Measurements from ENCODE around the gene SLC25A21.

Gene SLC25A21

DNA sequence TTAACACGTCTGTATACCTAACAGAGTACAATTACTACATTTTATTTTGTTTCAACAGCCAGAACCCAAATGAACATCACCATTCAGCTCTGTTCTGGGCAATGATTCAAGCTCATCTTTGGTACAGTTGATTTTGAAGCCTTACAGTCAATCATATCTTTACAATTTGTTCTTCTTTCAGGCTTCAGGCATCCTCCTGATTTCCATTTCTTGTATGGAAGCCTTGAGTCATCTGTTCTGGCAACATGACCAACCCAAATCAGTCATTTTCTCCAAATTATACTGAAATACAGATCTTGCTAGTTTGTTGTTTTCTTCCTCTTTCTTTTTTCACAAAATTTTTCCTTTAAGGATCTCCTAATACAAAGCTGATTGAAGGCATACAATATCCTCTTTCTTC is 430.5 kb downstream of the SLC25A21 start:
- Histone ChIP-seq H3K4me2 (ENCODE audit: low read length) (no peak overlapping the region), H3K4me1 (ENCODE audit: control insufficient read depth, insufficient read depth, low read length) (no peaks in the 10 kb centered on the region), H3K9me3 (replicated peaks; ENCODE audit: low read length) (no peaks in the 10 kb centered on the region), H3K36me3 (ENCODE audit: insufficient read depth, low read length) (no peaks in the 10 kb centered on the region), H3K27me3 (ENCODE audit: control insufficient read depth, insufficient read depth, low read length) (peaks cover 19% of the 10 kb centered on the region), H3K4me3 (ENCODE audit: low read length) (no peak overlapping the region), H3K9ac (ENCODE audit: low read depth, low read length) (no peak overlapping the region)

DNA sequence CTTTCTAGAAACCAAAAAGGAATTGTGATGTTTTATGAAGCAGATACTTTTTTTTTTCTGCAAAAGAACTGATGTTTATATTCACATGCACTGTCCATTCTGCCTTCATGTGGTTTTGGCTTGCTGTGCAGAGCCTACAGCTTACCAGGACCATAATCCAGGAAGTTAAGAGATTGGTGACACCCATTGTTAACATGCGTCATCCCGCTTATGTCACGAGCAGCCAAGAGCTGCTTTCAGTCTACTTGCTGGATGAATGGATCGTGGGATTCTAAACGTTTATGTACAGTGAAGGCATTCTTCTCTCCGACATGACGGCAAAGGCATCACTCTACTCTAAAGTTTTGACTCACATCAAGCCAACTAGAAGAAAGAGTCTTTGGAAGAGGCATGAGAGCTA is 434.1 kb downstream of the SLC25A21 start:
- H3K27me3 ChIP-seq (ENCODE audit: control insufficient read depth, insufficient read depth, low read length) = peaks cover 23% of the 10 kb centered on the region
- no peak overlapping the region for H3K4me3 ChIP-seq (ENCODE audit: low read length)
- no peak overlapping the region for H3K9ac ChIP-seq (ENCODE audit: low read depth, low read length)
- H3K4me2 ChIP-seq (ENCODE audit: low read length) = no peak overlapping the region
- H3K36me3 ChIP-seq (ENCODE audit: insufficient read depth, low read length) = no peaks in the 10 kb centered on the region
- H3K9me3 ChIP-seq (replicated peaks; ENCODE audit: low read length) = no peaks in the 10 kb centered on the region
- no peaks in the 10 kb centered on the region for H3K4me1 ChIP-seq (ENCODE audit: control insufficient read depth, insufficient read depth, low read length)

DNA sequence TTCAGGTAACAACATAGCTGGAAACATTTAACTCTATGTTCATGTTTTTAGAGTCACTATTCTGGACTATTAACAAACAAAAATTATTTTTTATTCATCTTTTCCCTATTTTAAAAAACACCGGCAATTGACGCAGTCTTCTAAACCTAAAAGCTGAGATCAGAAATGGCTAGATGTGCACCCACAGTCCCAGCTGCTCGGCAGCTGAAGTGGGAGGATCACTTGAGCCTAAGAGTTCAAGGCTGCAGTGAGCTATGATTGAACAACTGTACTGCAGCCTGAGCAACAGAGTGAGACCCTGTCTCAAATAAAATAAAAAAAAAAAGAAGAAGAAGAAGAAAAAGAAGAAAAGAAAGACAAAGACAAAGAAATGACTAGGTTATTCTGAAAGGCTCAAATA is 446.3 kb downstream of the SLC25A21 start:
- no peak overlapping the region for H3K4me3 ChIP-seq (ENCODE audit: low read length)
- H3K36me3 ChIP-seq (ENCODE audit: insufficient read depth, low read length) = no peaks in the 10 kb centered on the region
- H3K9ac ChIP-seq (ENCODE audit: low read depth, low read length) = no peak overlapping the region
- H3K9me3 ChIP-seq (replicated peaks; ENCODE audit: low read length) = no peaks in the 10 kb centered on the region
- H3K27me3 ChIP-seq (ENCODE audit: control insufficient read depth, insufficient read depth, low read length) = peaks cover 15% of the 10 kb centered on the region
- H3K4me2 ChIP-seq (ENCODE audit: low read length) = no peak overlapping the region
- no peaks in the 10 kb centered on the region for H3K4me1 ChIP-seq (ENCODE audit: control insufficient read depth, insufficient read depth, low read length)

DNA sequence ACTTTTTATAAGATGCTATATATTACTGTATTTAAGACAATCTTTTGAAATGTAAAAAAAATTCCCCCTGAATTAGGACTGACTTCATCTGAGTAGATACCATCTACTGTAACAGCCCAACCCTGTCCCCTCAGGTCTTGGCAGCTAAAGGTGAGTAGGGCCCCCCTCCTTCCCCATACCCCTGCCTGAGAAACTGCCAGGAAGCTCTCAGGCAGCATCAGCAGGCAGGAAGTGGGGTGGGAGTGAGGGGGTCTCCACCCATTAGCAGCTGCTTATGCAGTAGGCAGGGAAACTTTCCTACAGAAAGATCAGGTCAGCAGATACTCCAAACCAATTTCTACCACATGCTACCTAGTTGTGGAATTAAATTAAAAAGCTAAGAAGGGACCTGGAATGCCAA is 448.2 kb downstream of the SLC25A21 start:
- Histone ChIP-seq H3K9me3 (replicated peaks; ENCODE audit: low read length) (no peaks in the 10 kb centered on the region), H3K4me3 (ENCODE audit: low read length) (no peak overlapping the region), H3K4me2 (ENCODE audit: low read length) (no peak overlapping the region), H3K27me3 (ENCODE audit: control insufficient read depth, insufficient read depth, low read length) (peaks cover 18% of the 10 kb centered on the region), H3K36me3 (ENCODE audit: insufficient read depth, low read length) (no peaks in the 10 kb centered on the region), H3K4me1 (ENCODE audit: control insufficient read depth, insufficient read depth, low read length) (no peaks in the 10 kb centered on the region), H3K9ac (ENCODE audit: low read depth, low read length) (no peak overlapping the region)

DNA sequence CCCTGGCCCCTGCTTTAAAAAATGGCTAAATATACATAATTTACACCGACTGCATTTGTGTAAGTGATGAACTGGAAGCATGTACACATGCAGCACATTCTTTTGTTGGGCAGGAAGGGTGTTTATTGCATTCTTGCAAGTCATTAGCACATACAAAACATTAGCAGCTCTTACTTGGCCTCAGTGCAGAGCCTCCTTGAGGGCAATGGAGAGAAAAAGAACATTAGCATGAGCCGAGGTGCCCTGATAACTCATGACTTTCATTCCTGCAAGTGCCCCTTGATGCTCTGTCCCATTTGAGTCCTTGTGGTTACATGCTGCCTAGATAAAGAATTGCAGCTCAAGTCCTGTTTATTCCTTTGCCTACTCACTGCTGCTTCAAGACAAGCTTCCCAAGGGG is 448.9 kb downstream of the SLC25A21 start:
- no peaks in the 10 kb centered on the region for H3K9me3 ChIP-seq (replicated peaks; ENCODE audit: low read length)
- H3K9ac ChIP-seq (ENCODE audit: low read depth, low read length) = no peak overlapping the region
- no peak overlapping the region for H3K4me3 ChIP-seq (ENCODE audit: low read length)
- no peak overlapping the region for H3K4me2 ChIP-seq (ENCODE audit: low read length)
- H3K36me3 ChIP-seq (ENCODE audit: insufficient read depth, low read length) = no peaks in the 10 kb centered on the region
- H3K27me3 ChIP-seq (ENCODE audit: control insufficient read depth, insufficient read depth, low read length) = peaks cover 17% of the 10 kb centered on the region
- H3K4me1 ChIP-seq (ENCODE audit: control insufficient read depth, insufficient read depth, low read length) = no peaks in the 10 kb centered on the region

DNA sequence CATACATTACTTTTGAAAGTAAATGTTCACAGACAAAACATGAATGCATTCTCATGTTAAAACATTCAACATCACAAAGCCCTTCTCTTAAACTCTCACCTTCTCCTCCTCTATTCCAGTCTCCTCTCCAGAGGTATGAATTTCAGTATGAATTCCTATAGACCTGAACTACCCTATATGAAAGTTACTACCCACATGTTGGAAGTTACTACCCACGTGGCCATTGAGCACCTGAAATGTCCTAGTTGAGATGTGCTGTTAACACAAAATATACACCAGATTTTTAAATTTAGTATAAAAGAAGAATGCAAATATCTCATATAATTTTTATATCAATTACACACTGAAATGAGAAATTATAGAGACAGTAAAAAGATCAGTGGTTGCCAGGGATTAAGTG is 450.5 kb downstream of the SLC25A21 start:
- Histone ChIP-seq H3K36me3 (ENCODE audit: insufficient read depth, low read length) (no peaks in the 10 kb centered on the region), H3K9ac (ENCODE audit: low read depth, low read length) (no peak overlapping the region), H3K27me3 (ENCODE audit: control insufficient read depth, insufficient read depth, low read length) (peaks cover 8% of the 10 kb centered on the region), H3K4me3 (ENCODE audit: low read length) (no peak overlapping the region), H3K4me2 (ENCODE audit: low read length) (no peak overlapping the region), H3K9me3 (replicated peaks; ENCODE audit: low read length) (no peaks in the 10 kb centered on the region), H3K4me1 (ENCODE audit: control insufficient read depth, insufficient read depth, low read length) (no peaks in the 10 kb centered on the region)

DNA sequence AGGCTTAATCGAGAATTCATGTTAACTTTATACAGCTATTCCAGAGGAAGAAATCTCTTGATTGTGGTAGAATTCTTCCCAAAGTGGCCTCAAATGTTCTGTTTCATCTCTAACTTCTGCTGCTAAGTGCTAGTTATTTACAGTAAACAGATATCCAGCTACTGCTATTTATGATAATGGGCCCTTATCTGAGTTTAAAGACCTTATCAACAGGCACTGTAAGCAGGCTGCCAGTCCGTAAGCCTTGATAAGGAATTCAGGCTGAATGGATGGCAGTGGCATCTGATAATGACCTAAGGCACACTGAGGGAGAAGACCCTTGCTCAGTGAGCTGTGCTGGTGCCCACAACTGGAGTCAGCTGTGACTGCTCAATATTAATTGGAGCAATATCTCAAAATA is 451.7 kb downstream of the SLC25A21 start:
- Histone ChIP-seq H3K9ac (ENCODE audit: low read depth, low read length) (no peak overlapping the region), H3K9me3 (replicated peaks; ENCODE audit: low read length) (no peaks in the 10 kb centered on the region), H3K4me1 (ENCODE audit: control insufficient read depth, insufficient read depth, low read length) (no peaks in the 10 kb centered on the region), H3K4me3 (ENCODE audit: low read length) (no peak overlapping the region), H3K4me2 (ENCODE audit: low read length) (no peak overlapping the region), H3K36me3 (ENCODE audit: insufficient read depth, low read length) (no peaks in the 10 kb centered on the region), H3K27me3 (ENCODE audit: control insufficient read depth, insufficient read depth, low read length) (peaks cover 7% of the 10 kb centered on the region)

DNA sequence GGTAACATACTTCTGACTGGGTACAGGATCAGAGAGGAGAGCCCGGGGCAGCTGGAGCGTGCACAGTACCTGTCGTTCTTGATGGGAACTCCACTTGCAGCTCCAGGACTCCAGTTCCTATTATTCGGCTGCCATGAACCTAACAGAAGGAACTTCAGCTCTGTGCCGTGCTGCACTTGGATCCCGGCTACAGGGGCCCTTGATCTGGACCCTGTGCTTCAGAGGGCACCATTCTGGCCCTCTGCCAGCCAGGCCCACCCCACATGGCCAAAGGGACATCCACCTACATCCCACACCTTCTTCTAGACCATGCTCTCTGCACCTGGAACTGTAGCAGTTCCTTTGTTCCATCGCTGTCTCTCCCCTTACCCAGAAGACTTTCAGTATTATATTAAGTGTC is 452.6 kb downstream of the SLC25A21 start:
- no peaks in the 10 kb centered on the region for H3K9me3 ChIP-seq (replicated peaks; ENCODE audit: low read length)
- H3K4me2 ChIP-seq (ENCODE audit: low read length) = no peak overlapping the region
- no peak overlapping the region for H3K9ac ChIP-seq (ENCODE audit: low read depth, low read length)
- no peak overlapping the region for H3K4me3 ChIP-seq (ENCODE audit: low read length)
- peaks cover 7% of the 10 kb centered on the region for H3K27me3 ChIP-seq (ENCODE audit: control insufficient read depth, insufficient read depth, low read length)
- no peaks in the 10 kb centered on the region for H3K36me3 ChIP-seq (ENCODE audit: insufficient read depth, low read length)
- H3K4me1 ChIP-seq (ENCODE audit: control insufficient read depth, insufficient read depth, low read length) = no peaks in the 10 kb centered on the region

DNA sequence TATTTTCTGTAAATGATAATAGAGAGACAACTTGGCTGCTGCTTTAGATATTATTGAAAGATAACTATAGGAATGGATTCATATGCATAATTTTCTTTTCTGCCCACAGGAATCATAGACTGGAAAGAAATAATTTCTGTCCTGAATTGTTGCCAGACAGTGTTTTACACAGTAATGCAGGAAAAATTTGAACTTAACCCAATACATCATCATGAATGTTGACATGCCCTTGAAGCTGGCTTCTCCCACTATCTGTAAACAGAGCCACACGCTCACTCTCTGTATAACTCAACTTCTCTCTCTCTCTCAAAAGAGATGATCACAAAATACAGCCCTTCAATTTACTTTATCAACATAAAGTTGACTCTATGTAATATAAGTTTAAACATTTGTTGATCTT is 454.2 kb downstream of the SLC25A21 start:
- Histone ChIP-seq H3K4me1 (ENCODE audit: control insufficient read depth, insufficient read depth, low read length) (no peaks in the 10 kb centered on the region), H3K4me2 (ENCODE audit: low read length) (no peak overlapping the region), H3K36me3 (ENCODE audit: insufficient read depth, low read length) (no peaks in the 10 kb centered on the region), H3K27me3 (ENCODE audit: control insufficient read depth, insufficient read depth, low read length) (peaks cover 13% of the 10 kb centered on the region), H3K4me3 (ENCODE audit: low read length) (no peak overlapping the region), H3K9me3 (replicated peaks; ENCODE audit: low read length) (no peaks in the 10 kb centered on the region), H3K9ac (ENCODE audit: low read depth, low read length) (no peak overlapping the region)

DNA sequence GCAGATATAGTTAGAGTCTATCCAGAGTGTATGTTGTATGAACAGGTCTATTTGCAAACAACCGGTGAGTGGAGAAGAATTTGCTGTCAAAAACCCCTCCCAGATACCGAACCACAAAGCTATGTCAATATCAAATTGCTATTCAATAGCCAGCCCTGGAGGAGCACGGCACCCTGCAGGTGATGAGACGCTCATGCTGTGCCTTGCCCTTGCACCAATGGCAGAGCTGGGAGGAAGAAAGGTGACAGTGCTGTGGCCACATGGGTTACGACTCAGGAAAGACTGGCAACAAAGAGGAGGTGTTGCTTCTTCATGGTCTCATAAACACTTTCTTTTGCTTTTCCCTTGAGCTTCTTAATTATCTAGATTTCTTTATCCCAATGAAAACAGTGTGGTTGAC is 455.0 kb downstream of the SLC25A21 start:
- Histone ChIP-seq H3K4me1 (ENCODE audit: control insufficient read depth, insufficient read depth, low read length) (no peaks in the 10 kb centered on the region), H3K4me2 (ENCODE audit: low read length) (no peak overlapping the region), H3K36me3 (ENCODE audit: insufficient read depth, low read length) (no peaks in the 10 kb centered on the region), H3K9me3 (replicated peaks; ENCODE audit: low read length) (no peaks in the 10 kb centered on the region), H3K9ac (ENCODE audit: low read depth, low read length) (no peak overlapping the region), H3K27me3 (ENCODE audit: control insufficient read depth, insufficient read depth, low read length) (peaks cover 15% of the 10 kb centered on the region), H3K4me3 (ENCODE audit: low read length) (no peak overlapping the region)

DNA sequence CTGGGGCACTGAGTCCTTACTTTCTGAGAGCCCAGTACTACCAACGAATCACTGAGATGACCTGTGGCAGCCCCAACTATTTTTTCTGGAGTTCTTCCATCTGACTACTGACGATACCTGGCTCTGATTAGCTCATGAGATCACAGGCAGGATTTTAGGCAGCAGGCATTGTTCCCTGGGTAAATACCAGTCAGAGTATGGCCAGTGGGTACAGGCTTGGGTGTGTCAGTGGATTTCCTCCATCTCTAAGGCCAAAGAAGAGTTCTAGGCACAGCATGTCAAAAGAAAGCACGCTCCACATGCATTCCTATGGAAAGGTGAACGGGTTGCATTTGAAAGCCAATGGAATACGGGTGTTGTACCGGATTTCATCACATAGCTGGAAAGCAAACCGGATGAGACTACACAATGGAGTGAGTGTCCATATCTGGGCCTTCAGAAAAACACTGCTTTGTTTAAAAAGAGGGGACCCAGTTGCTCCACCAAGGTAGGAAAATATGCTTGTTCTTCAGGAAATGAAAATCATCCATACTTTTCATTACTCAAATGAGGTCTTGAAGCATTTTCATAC is 455.7 kb downstream of the SLC25A21 start:
- no peaks in the 10 kb centered on the region for H3K4me1 ChIP-seq (ENCODE audit: control insufficient read depth, insufficient read depth, low read length)
- no peak overlapping the region for H3K9ac ChIP-seq (ENCODE audit: low read depth, low read length)
- no peaks in the 10 kb centered on the region for H3K9me3 ChIP-seq (replicated peaks; ENCODE audit: low read length)
- peaks cover 22% of the 10 kb centered on the region for H3K27me3 ChIP-seq (ENCODE audit: control insufficient read depth, insufficient read depth, low read length)
- no peak overlapping the region for H3K4me3 ChIP-seq (ENCODE audit: low read length)
- H3K4me2 ChIP-seq (ENCODE audit: low read length) = no peak overlapping the region
- H3K36me3 ChIP-seq (ENCODE audit: insufficient read depth, low read length) = no peaks in the 10 kb centered on the region

DNA sequence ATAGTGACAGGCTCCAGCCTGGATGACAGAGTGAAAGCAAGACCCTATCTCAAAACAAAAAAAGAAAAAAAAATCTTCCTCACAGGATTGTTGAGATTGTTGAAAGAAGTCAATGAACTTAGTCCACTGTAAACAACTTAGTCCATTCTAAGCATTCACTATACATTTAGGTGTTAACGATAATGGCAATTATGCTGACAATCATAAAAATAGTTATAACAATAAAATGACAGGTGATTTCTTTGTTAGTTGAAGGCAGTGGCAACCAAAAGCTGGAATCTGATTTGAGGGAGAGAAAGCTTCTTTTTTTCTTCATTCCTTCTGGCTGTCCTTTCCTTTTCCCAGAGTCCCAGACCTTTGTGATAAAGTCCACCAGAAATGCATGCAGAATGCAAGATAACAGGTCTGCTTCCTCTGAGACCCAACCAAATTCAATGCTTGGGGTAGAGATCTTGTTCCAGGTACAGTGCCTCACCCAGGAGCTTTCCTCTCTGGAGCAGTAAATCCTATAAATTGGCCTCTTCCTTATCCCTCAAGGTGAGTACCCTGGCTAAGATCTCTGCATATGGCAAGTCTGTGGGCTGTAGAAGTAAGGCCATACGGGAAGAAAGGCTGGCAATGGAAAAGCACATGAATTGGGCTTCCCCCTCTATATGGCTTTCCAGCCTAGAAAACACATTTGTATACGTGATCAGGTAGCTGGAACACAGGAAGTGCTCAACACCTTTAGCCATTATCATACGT is 458.3 kb downstream of the SLC25A21 start:
- H3K9ac ChIP-seq (ENCODE audit: low read depth, low read length) = no peak overlapping the region
- no peaks in the 10 kb centered on the region for H3K9me3 ChIP-seq (replicated peaks; ENCODE audit: low read length)
- no peak overlapping the region for H3K4me2 ChIP-seq (ENCODE audit: low read length)

More for the DNA sequence above, 458.3 kb downstream of the SLC25A21 start:
- Histone ChIP-seq H3K27me3 (ENCODE audit: control insufficient read depth, insufficient read depth, low read length) (peaks cover 25% of the 10 kb centered on the region), H3K36me3 (ENCODE audit: insufficient read depth, low read length) (no peaks in the 10 kb centered on the region), H3K4me3 (ENCODE audit: low read length) (no peak overlapping the region), H3K4me1 (ENCODE audit: control insufficient read depth, insufficient read depth, low read length) (no peaks in the 10 kb centered on the region)
